WTC11 (cell line): ENCODE measurements around the gene GPR148. TPM values are rescaled to one million over a fixed set of nuclear protein-coding genes. Genes with fewer than 3 reads are reported as not detected.

Experiments
- ATAC-seq: fragments of 200-7000 bp; cut with Tn5 transposase; 2 replicates; pipeline ENCODE4 v1.10.0; 2021; ENCODE audit warnings: mild to moderate bottlenecking, moderate library complexity
- CTCF ChIA-PET: fragments of 300-600 bp; sonication (Branson Sonifier 250); formaldehyde crosslinking; loops from one replicate; lab custom pipeline; 2021; ENCODE audit warnings: antibody characterized with exemption; lab: Charles Lee
- POLR2A ChIA-PET: fragments of 350-600 bp; sonication (Branson Sonifier 250); formaldehyde crosslinking; loops from one replicate; lab custom pipeline; 2021; ENCODE audit warnings: antibody characterized with exemption; lab: Charles Lee
- DNase-seq: peaks from one replicate; pipeline ENCODE4 v3.0.0; 2021; ENCODE audit warnings: low spot score
- H3K27ac Mint-ChIP-seq: 2 replicates; pipeline ENCODE4 v1.8.0; 2021; ENCODE audit warnings: mixed read lengths
- H3K27me3 Mint-ChIP-seq: 2 replicates; pipeline ENCODE4 v1.8.0; 2021; ENCODE audit warnings: low read depth, mild to moderate bottlenecking, moderate library complexity, mixed read lengths
- H3K36me3 Mint-ChIP-seq: 2 replicates; pipeline ENCODE4 v1.8.0; 2021; ENCODE audit warnings: mixed read lengths
- H3K4me1 Mint-ChIP-seq: 2 replicates; pipeline ENCODE4 v1.8.0; 2022; ENCODE audit warnings: mixed read lengths
- H3K4me3 Mint-ChIP-seq: 2 replicates; pipeline ENCODE4 v1.8.0; 2021; ENCODE audit warnings: mild to moderate bottlenecking, moderate library complexity, mixed read lengths
- H3K9me3 Mint-ChIP-seq: 2 replicates; pipeline ENCODE4 v1.8.0; 2021; ENCODE audit warnings: mixed read lengths
- CBFB ChIP-seq: sonication (generic); formaldehyde crosslinking; IDR thresholded peaks from 2 replicates; pipeline ENCODE4 v1.8.1; 2022; ENCODE audit warnings: mild to moderate bottlenecking, low read depth, missing genetic modification reagents
- ESRRA ChIP-seq: sonication (generic); formaldehyde crosslinking; IDR thresholded peaks from 2 replicates; pipeline ENCODE4 v1.8.1; 2022; ENCODE audit warnings: mild to moderate bottlenecking, missing genetic modification reagents, borderline replicate concordance
- IRF2 ChIP-seq: sonication (generic); formaldehyde crosslinking; IDR thresholded peaks from 2 replicates; pipeline ENCODE4 v1.8.0; 2022; ENCODE audit warnings: low read depth, missing genetic modification reagents, borderline replicate concordance
- NFYB ChIP-seq: sonication (generic); formaldehyde crosslinking; conservative IDR thresholded peaks from 2 replicates; pipeline ENCODE4 v1.8.0; 2022; ENCODE audit warnings: low read depth, missing genetic modification reagents
- PRDM15 ChIP-seq: sonication (generic); formaldehyde crosslinking; IDR thresholded peaks from 2 replicates; pipeline ENCODE4 v1.8.0; 2022; ENCODE audit warnings: missing genetic modification reagents
- RORB ChIP-seq: fragments of 250-450 bp; sonication (Bioruptor Pico); IDR thresholded peaks from 2 replicates; pipeline ENCODE4 v1.9.0; 2021; ENCODE audit warnings: mild to moderate bottlenecking
- TEAD4 ChIP-seq: sonication (generic); formaldehyde crosslinking; IDR thresholded peaks from 2 replicates; pipeline ENCODE4 v1.8.0; 2022; ENCODE audit warnings: mild to moderate bottlenecking, missing genetic modification reagents
- ZNF263 ChIP-seq: sonication (generic); formaldehyde crosslinking; IDR thresholded peaks from 2 replicates; pipeline ENCODE4 v1.8.1; 2022; ENCODE audit warnings: low read depth, mild to moderate bottlenecking, moderate library complexity, missing genetic modification reagents
- total RNA-seq: library from RNA; stranded (reverse); gene quantifications from 3 replicates; pipeline ENCODE4 v1.2.3, GENCODE V29; 2021
- TF ChIP-seq, protein P1 (sequence below): fragments of 250-450 bp; sonication (Bioruptor Pico); IDR thresholded peaks from 2 replicates; pipeline ENCODE4 v2.1.2; 2022; ENCODE audit warnings: mild to moderate bottlenecking, moderate library complexity
- TF ChIP-seq, protein P2 (sequence below): sonication (generic); formaldehyde crosslinking; IDR thresholded peaks from 2 replicates; pipeline ENCODE4 v1.8.0; 2023; ENCODE audit warnings: missing genetic modification reagents, mild to moderate bottlenecking, borderline replicate concordance
- TF ChIP-seq, protein P3 (sequence below): sonication (generic); formaldehyde crosslinking; conservative IDR thresholded peaks from 2 replicates; pipeline ENCODE4 v1.8.1; 2023; ENCODE audit warnings: mild to moderate bottlenecking, low read depth, missing genetic modification reagents, moderate library complexity
- TF ChIP-seq, protein P4 (sequence below): fragments of 250-450 bp; sonication (Bioruptor Pico); IDR thresholded peaks from 2 replicates; pipeline ENCODE4 v1.9.0; 2021; ENCODE audit warnings: mild to moderate bottlenecking, borderline replicate concordance
- TF ChIP-seq, protein P5 (sequence below): sonication (generic); formaldehyde crosslinking; IDR thresholded peaks from 2 replicates; pipeline ENCODE4 v1.8.1; 2023; ENCODE audit warnings: mild to moderate bottlenecking, missing genetic modification reagents, borderline replicate concordance
- TF ChIP-seq, protein P6 (sequence below): fragments of 250-450 bp; sonication (Bioruptor Pico); IDR thresholded peaks from 2 replicates; pipeline ENCODE4 v1.9.0; 2021; ENCODE audit warnings: mild to moderate bottlenecking

Gene GPR148
- total RNA-seq, 1 experiment from 2014 or later, result not detected

DNA sequence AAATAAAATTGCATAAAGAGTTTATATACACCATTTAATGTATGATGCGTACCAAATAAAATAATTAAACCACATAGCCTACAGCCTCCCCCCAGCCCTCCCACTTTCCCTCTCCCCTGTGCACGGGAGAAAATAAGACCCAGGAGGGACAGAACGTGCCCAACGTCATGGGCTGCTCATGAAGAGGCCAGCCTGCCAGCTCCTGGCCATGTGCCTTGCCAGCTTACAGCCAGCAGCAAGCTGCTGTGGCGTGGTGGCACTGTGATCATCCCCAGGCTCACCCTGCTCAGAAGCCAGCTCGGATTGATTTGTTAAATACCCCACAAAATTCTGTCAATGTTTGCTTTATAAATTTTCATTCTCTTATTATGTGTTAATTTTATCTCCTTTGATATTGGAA is 7.6 kb downstream of the GPR148 start:
- no peak overlapping the region for H3K4me3 Mint-ChIP-seq
- H3K9me3 Mint-ChIP-seq, result peaks cover 9% of the 10 kb centered on the region
- no peak for DNase-seq
- H3K4me1 Mint-ChIP-seq, result peaks cover 5% of the 10 kb centered on the region; the same call in 1 of the 2 replicates
- no peaks in the 10 kb centered on the region for H3K36me3 Mint-ChIP-seq
- CTCF ChIA-PET, result interaction anchor here (1.6 kb wide), 1 partner anchor 9 kb away, joined by 4 read pairs; no protein-coding TSS in a partner anchor
- POLR2A ChIA-PET, result no interaction called here
- peaks cover 4% of the 10 kb centered on the region; the same call in 1 of the 2 replicates for H3K27me3 Mint-ChIP-seq
- no peak for ATAC-seq
- no peak overlapping the region for H3K27ac Mint-ChIP-seq
- TF ChIP-seq, protein P1, sequence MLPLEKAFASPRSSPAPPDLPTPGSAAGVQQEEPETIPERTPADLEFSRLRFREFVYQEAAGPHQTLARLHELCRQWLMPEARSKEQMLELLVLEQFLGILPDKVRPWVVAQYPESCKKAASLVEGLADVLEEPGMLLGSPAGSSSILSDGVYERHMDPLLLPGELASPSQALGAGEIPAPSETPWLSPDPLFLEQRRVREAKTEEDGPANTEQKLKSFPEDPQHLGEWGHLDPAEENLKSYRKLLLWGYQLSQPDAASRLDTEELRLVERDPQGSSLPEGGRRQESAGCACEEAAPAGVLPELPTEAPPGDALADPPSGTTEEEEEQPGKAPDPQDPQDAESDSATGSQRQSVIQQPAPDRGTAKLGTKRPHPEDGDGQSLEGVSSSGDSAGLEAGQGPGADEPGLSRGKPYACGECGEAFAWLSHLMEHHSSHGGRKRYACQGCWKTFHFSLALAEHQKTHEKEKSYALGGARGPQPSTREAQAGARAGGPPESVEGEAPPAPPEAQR (CRISPR knock-in tag), result no peak
- TF ChIP-seq, protein P2, sequence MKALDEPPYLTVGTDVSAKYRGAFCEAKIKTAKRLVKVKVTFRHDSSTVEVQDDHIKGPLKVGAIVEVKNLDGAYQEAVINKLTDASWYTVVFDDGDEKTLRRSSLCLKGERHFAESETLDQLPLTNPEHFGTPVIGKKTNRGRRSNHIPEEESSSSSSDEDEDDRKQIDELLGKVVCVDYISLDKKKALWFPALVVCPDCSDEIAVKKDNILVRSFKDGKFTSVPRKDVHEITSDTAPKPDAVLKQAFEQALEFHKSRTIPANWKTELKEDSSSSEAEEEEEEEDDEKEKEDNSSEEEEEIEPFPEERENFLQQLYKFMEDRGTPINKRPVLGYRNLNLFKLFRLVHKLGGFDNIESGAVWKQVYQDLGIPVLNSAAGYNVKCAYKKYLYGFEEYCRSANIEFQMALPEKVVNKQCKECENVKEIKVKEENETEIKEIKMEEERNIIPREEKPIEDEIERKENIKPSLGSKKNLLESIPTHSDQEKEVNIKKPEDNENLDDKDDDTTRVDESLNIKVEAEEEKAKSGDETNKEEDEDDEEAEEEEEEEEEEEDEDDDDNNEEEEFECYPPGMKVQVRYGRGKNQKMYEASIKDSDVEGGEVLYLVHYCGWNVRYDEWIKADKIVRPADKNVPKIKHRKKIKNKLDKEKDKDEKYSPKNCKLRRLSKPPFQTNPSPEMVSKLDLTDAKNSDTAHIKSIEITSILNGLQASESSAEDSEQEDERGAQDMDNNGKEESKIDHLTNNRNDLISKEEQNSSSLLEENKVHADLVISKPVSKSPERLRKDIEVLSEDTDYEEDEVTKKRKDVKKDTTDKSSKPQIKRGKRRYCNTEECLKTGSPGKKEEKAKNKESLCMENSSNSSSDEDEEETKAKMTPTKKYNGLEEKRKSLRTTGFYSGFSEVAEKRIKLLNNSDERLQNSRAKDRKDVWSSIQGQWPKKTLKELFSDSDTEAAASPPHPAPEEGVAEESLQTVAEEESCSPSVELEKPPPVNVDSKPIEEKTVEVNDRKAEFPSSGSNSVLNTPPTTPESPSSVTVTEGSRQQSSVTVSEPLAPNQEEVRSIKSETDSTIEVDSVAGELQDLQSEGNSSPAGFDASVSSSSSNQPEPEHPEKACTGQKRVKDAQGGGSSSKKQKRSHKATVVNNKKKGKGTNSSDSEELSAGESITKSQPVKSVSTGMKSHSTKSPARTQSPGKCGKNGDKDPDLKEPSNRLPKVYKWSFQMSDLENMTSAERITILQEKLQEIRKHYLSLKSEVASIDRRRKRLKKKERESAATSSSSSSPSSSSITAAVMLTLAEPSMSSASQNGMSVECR (CRISPR knock-in tag), result no peak
- TF ChIP-seq PRDM15 (CRISPR knock-in tag) (no peak), TEAD4 (no peak), CBFB (CRISPR knock-in tag) (no peak), NFYB (CRISPR knock-in tag) (no peak), RORB (CRISPR knock-in tag) (no peak), IRF2 (CRISPR knock-in tag) (no peak), ZNF263 (CRISPR knock-in tag) (no peak), ESRRA (CRISPR knock-in tag) (no peak)
- TF ChIP-seq, protein P3, sequence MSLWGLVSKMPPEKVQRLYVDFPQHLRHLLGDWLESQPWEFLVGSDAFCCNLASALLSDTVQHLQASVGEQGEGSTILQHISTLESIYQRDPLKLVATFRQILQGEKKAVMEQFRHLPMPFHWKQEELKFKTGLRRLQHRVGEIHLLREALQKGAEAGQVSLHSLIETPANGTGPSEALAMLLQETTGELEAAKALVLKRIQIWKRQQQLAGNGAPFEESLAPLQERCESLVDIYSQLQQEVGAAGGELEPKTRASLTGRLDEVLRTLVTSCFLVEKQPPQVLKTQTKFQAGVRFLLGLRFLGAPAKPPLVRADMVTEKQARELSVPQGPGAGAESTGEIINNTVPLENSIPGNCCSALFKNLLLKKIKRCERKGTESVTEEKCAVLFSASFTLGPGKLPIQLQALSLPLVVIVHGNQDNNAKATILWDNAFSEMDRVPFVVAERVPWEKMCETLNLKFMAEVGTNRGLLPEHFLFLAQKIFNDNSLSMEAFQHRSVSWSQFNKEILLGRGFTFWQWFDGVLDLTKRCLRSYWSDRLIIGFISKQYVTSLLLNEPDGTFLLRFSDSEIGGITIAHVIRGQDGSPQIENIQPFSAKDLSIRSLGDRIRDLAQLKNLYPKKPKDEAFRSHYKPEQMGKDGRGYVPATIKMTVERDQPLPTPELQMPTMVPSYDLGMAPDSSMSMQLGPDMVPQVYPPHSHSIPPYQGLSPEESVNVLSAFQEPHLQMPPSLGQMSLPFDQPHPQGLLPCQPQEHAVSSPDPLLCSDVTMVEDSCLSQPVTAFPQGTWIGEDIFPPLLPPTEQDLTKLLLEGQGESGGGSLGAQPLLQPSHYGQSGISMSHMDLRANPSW (CRISPR knock-in tag), result no peak
- TF ChIP-seq, protein P4, sequence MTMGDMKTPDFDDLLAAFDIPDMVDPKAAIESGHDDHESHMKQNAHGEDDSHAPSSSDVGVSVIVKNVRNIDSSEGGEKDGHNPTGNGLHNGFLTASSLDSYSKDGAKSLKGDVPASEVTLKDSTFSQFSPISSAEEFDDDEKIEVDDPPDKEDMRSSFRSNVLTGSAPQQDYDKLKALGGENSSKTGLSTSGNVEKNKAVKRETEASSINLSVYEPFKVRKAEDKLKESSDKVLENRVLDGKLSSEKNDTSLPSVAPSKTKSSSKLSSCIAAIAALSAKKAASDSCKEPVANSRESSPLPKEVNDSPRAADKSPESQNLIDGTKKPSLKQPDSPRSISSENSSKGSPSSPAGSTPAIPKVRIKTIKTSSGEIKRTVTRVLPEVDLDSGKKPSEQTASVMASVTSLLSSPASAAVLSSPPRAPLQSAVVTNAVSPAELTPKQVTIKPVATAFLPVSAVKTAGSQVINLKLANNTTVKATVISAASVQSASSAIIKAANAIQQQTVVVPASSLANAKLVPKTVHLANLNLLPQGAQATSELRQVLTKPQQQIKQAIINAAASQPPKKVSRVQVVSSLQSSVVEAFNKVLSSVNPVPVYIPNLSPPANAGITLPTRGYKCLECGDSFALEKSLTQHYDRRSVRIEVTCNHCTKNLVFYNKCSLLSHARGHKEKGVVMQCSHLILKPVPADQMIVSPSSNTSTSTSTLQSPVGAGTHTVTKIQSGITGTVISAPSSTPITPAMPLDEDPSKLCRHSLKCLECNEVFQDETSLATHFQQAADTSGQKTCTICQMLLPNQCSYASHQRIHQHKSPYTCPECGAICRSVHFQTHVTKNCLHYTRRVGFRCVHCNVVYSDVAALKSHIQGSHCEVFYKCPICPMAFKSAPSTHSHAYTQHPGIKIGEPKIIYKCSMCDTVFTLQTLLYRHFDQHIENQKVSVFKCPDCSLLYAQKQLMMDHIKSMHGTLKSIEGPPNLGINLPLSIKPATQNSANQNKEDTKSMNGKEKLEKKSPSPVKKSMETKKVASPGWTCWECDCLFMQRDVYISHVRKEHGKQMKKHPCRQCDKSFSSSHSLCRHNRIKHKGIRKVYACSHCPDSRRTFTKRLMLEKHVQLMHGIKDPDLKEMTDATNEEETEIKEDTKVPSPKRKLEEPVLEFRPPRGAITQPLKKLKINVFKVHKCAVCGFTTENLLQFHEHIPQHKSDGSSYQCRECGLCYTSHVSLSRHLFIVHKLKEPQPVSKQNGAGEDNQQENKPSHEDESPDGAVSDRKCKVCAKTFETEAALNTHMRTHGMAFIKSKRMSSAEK, result no peak
- TF ChIP-seq, protein P5, sequence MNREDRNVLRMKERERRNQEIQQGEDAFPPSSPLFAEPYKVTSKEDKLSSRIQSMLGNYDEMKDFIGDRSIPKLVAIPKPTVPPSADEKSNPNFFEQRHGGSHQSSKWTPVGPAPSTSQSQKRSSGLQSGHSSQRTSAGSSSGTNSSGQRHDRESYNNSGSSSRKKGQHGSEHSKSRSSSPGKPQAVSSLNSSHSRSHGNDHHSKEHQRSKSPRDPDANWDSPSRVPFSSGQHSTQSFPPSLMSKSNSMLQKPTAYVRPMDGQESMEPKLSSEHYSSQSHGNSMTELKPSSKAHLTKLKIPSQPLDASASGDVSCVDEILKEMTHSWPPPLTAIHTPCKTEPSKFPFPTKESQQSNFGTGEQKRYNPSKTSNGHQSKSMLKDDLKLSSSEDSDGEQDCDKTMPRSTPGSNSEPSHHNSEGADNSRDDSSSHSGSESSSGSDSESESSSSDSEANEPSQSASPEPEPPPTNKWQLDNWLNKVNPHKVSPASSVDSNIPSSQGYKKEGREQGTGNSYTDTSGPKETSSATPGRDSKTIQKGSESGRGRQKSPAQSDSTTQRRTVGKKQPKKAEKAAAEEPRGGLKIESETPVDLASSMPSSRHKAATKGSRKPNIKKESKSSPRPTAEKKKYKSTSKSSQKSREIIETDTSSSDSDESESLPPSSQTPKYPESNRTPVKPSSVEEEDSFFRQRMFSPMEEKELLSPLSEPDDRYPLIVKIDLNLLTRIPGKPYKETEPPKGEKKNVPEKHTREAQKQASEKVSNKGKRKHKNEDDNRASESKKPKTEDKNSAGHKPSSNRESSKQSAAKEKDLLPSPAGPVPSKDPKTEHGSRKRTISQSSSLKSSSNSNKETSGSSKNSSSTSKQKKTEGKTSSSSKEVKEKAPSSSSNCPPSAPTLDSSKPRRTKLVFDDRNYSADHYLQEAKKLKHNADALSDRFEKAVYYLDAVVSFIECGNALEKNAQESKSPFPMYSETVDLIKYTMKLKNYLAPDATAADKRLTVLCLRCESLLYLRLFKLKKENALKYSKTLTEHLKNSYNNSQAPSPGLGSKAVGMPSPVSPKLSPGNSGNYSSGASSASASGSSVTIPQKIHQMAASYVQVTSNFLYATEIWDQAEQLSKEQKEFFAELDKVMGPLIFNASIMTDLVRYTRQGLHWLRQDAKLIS (CRISPR knock-in tag), result no peak
- TF ChIP-seq, protein P6, sequence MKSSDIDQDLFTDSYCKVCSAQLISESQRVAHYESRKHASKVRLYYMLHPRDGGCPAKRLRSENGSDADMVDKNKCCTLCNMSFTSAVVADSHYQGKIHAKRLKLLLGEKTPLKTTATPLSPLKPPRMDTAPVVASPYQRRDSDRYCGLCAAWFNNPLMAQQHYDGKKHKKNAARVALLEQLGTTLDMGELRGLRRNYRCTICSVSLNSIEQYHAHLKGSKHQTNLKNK (CRISPR knock-in tag), result no peak
